ENCODE results near the gene CDCP1. TPM values are rescaled to one million over a fixed set of nuclear protein-coding genes. Genes with fewer than 3 reads are reported as not detected.

The CDCP1 gene
- total RNA-seq, 1 donor from 2014 or later = 53.5 TPM

DNA sequence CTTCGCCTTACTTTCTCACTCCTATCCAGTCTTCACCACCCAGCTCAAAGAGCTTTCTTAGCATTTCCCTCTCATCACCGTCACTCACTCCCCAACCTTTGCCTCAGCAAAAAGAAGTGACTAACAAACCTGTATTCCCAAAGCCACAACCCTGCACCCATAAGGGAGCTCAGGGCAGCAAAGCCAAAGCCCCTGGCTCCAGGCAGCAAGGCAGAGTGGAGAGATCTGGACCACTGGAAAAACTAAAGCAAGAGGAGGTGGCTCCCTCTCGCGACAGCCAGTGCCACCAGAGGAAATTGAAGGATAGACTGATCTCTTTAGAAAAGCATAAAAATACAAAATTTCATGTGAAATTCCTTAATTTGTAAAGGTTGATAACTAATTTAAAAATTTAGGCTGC is 25.1 kb upstream of the CDCP1 start:
- DNase-seq (ENCODE audit: low read depth) = no peak
- TF ChIP-seq CTCF (conservative IDR thresholded peaks at IDR 0.05; ENCODE audit: low read depth, low read length) = no peak
- no peak overlapping the region for H3K4me3 ChIP-seq (ENCODE audit: low read depth, low read length)

DNA sequence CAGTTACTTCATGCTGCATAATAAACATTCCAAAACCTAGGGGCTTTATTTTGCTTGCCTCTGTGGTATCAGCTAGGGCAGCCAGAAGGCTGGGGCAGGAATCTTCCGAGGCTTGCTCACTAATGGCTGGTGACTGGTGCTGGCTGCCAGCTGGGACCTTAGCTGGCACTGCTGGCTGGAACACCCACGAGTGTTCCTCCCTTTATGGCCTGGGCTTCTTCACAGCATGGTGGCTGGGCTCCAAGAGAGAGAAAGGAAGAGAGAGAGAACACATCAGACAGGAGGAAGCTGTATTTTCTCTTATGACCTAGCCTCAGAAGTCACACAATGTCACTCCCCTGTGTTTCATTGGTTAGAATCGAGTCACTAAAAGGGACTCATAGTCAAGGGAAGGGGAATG is 23.9 kb upstream of the CDCP1 start:
- no peak overlapping the region for H3K4me3 ChIP-seq (ENCODE audit: low read depth, low read length)
- no peak for DNase-seq (ENCODE audit: low read depth)
- no peak for TF ChIP-seq CTCF (conservative IDR thresholded peaks at IDR 0.05; ENCODE audit: low read depth, low read length)

DNA sequence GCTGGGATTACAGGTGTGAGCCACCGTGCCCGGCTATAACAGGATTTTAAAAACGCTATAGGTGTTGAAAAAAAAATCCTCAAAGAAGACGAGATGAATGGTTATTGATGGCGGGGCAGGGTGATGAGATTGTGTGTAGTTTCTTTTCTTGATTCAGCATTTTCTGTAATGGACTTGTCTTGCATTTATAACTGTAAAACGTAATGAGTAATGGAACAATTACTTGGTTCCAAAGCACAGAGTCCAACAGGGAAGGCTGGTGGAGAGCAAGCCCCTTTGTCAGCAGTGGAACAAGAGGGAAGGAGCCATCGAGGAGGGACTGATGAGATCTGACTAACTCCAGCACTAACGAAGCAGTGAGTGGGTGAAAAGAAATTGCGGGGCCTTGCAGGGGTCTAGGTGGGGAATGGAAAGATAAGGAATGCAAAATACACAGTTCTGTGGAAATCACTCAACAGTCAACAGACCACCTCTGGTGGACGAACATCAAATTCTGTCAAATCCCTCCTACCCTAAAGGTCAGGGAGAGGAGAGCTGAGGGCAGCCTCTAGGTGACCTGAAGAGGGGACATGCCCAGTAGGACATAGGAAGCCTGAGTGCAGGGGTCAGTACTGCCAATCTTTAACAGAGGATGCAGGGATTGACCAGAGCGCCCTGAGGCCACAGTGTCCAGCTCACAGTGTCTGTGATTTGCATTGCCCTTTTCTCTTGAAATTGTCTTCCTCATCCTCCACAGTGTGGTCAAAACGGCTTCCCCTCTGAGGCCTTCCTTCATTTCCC is 23.1 kb upstream of the CDCP1 start:
- no peak for TF ChIP-seq CTCF (conservative IDR thresholded peaks at IDR 0.05; ENCODE audit: low read depth, low read length)
- no peak for DNase-seq (ENCODE audit: low read depth)
- no peak overlapping the region for H3K4me3 ChIP-seq (ENCODE audit: low read depth, low read length)

DNA sequence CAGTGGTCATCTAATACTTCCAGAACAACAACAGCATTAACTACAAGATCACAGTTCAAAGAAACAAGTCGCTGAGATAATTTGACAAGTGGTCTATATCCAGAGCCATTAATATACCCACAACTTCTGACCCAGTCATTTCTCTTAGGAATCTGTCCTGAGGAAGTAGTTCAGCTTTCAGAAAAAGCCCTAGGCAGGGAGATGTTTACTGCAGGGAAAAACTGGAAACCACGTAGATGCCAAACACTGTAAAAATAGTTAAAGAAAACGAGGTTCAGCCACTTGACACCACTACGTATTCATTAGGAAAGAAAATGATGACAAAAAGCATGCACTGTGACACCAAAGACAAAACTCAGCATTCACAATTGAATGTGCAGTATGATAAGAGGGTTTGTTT is 22.3 kb upstream of the CDCP1 start:
- no peak for TF ChIP-seq CTCF (conservative IDR thresholded peaks at IDR 0.05; ENCODE audit: low read depth, low read length)
- no peak overlapping the region for H3K4me3 ChIP-seq (ENCODE audit: low read depth, low read length)
- DNase-seq (ENCODE audit: low read depth) = no peak

- H3K4me3 ChIP-seq (ENCODE audit: low read depth, low read length) = no peak overlapping the region
- peak; percentile 81 for DNase-seq (ENCODE audit: low read depth)
These were observed 21.1 kb upstream of the CDCP1 start for GRCh38 chr3:45167011-45167911.

GRCh38 chr3:45166321-45166879 is 20.2 kb upstream of the CDCP1 start:
- no peak for TF ChIP-seq CTCF (conservative IDR thresholded peaks at IDR 0.05; ENCODE audit: low read depth, low read length)
- H3K4me3 ChIP-seq (ENCODE audit: low read depth, low read length) = no peak overlapping the region
- DNase-seq (ENCODE audit: low read depth) = no peak

More at GRCh38 chr3:45167011-45167911, 21.1 kb upstream of the CDCP1 start:
- no peak for TF ChIP-seq CTCF (conservative IDR thresholded peaks at IDR 0.05; ENCODE audit: low read depth, low read length)
